ENCODE measurements around the gene PPP2R2C. TPM values are rescaled to one million over a fixed set of nuclear protein-coding genes. Genes with fewer than 3 reads are reported as not detected.

The PPP2R2C gene
- total RNA-seq, 2 experiments from 2014 or later = not detected

DNA sequence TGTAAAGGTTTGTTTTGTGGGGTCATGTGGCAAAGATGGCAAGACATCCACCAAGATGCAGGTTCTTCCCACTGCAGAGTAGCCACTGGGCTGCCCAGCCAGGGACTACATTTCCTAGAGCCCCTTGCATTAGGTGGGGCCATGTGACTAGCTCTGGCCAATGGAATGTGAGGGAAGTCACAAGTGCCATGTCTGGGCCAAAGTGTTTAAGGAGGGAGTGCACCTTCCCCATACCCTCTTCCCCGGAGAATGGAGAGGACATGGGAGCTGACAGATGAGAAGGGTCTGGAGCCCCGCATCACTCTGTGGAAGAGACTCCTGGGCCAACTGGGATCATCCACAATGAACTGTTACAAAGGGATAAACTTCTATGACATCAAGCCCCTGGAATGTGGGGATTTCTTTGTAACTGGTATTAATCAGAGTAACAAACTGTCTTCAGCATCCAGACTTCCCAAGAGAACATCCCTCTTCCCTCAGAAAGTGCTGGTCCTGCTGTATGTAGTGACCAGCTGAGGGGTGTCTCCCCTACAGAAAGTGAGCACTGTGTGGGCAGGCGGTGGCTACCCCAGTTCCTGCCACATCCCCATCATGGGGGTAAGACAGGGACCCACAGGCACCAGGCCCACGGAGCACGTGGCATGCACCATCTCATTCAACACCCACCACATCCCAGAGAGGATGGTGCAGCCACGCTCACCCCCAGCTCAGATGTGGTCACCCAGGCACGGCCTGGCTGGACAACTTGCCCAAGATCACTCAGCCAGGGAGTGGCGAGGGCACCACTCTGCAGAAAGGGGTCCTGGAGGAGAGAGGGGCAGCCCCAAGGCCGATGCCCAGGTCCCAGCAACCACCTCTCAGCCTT lies 10.9 kb downstream of the PPP2R2C start:
- no peaks in the 10 kb centered on the region for H3K4me1 Mint-ChIP-seq (ENCODE audit: low read depth)
- CTCF ChIA-PET = interaction anchor here (0.7 kb wide), 1 partner anchor 129 kb away, joined by 3 read pairs; no protein-coding TSS in a partner anchor
- intact Hi-C loops (cut with micrococcal nuclease) = no loop called here
- no peak overlapping the region for H3K4me3 Mint-ChIP-seq
- DNase-seq = no peak
- H3K27ac Mint-ChIP-seq = no peak overlapping the region
- no peaks in the 10 kb centered on the region for H3K36me3 Mint-ChIP-seq (ENCODE audit: low read depth)
- peaks cover 9% of the 10 kb centered on the region for H3K9me3 Mint-ChIP-seq
- H3K27me3 Mint-ChIP-seq (ENCODE audit: low read depth) = peaks cover 26% of the 10 kb centered on the region

- DNase-seq = no peak
- H3K27me3 Mint-ChIP-seq (ENCODE audit: low read depth) = peaks cover 29% of the 10 kb centered on the region
- H3K9me3 Mint-ChIP-seq = peaks cover 9% of the 10 kb centered on the region
- H3K27ac Mint-ChIP-seq = no peak overlapping the region
- H3K4me1 Mint-ChIP-seq (ENCODE audit: low read depth) = no peaks in the 10 kb centered on the region
- H3K4me3 Mint-ChIP-seq = no peak overlapping the region
- CTCF ChIA-PET = no interaction called here
- H3K36me3 Mint-ChIP-seq (ENCODE audit: low read depth) = no peaks in the 10 kb centered on the region
- intact Hi-C loops (cut with micrococcal nuclease) = no loop called here
These were observed 11.5 kb downstream of the PPP2R2C start for GRCh38 chr4:6460876-6461275.

DNA sequence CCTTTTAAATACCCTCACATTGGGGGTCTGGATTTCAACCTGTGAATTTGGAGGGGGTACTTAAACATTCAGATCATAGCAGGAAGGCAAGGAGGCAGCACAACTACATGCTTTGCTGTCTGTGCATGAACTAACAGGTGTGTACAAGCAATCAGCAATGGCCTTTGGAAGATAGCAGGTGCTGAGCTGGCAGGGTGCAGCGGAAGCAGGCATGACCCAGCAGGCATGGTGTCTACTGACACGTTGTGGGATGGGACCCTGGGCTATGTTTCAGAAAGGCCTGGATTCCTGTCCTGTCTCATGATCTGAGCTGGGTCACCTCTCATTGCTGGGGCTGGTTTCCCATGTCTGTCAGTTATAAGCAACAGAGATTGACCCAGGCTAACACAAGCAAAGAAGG lies 13.9 kb downstream of the PPP2R2C start:
- H3K9me3 Mint-ChIP-seq = peaks cover 9% of the 10 kb centered on the region
- intact Hi-C loops (cut with micrococcal nuclease) = no loop called here
- H3K27me3 Mint-ChIP-seq (ENCODE audit: low read depth) = peaks cover 36% of the 10 kb centered on the region
- DNase-seq = no peak
- H3K4me1 Mint-ChIP-seq (ENCODE audit: low read depth) = no peaks in the 10 kb centered on the region
- CTCF ChIA-PET = no interaction called here
- H3K4me3 Mint-ChIP-seq = no peak overlapping the region
- no peak overlapping the region for H3K27ac Mint-ChIP-seq
- H3K36me3 Mint-ChIP-seq (ENCODE audit: low read depth) = no peaks in the 10 kb centered on the region

DNA sequence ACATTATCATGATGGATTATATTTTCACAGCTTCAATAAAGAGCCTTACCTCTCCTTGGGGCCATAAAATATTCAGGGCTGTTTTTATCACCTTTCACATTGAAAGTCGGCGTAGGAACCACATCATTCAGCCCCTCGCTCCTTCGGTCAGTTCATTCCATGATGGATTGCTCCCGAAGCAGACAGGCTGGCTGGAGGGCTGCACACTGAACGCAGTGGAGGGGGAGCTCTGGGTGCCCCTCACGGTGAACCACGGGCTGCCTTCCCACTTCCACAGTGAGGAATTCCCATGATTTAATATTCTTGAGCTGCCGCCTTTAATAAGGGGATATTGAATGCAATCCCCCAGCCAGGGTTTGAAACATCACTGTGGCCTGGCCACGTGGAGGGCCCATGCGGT lies 16.0 kb downstream of the PPP2R2C start:
- CTCF ChIA-PET = no interaction called here
- peaks cover 36% of the 10 kb centered on the region for H3K27me3 Mint-ChIP-seq (ENCODE audit: low read depth)
- DNase-seq = no peak
- intact Hi-C loops (cut with micrococcal nuclease) = no loop called here
- no peak overlapping the region for H3K27ac Mint-ChIP-seq
- peaks cover 9% of the 10 kb centered on the region for H3K9me3 Mint-ChIP-seq
- no peaks in the 10 kb centered on the region for H3K4me1 Mint-ChIP-seq (ENCODE audit: low read depth)
- no peak overlapping the region for H3K4me3 Mint-ChIP-seq
- no peaks in the 10 kb centered on the region for H3K36me3 Mint-ChIP-seq (ENCODE audit: low read depth)

GRCh38 chr4:6454112-6454910 lies 18.1 kb downstream of the PPP2R2C start:
- Mint-ChIP-seq H3K4me3 (no peak overlapping the region), H3K9me3 (peaks cover 8% of the 10 kb centered on the region), H3K27me3 (ENCODE audit: low read depth) (peaks cover 24% of the 10 kb centered on the region), H3K36me3 (ENCODE audit: low read depth) (no peaks in the 10 kb centered on the region), H3K27ac (no peak overlapping the region), H3K4me1 (ENCODE audit: low read depth) (no peaks in the 10 kb centered on the region)
- CTCF ChIA-PET = no interaction called here
- no peak for DNase-seq
- intact Hi-C loops (cut with micrococcal nuclease) = no loop called here

- no peak overlapping the region for H3K27ac Mint-ChIP-seq
- DNase-seq = no peak
- H3K9me3 Mint-ChIP-seq = peaks cover 3% of the 10 kb centered on the region
- no peaks in the 10 kb centered on the region for H3K36me3 Mint-ChIP-seq (ENCODE audit: low read depth)
- CTCF ChIA-PET = interaction anchor here (0.6 kb wide), 1 partner anchor 21 kb away, joined by 3 read pairs; no protein-coding TSS in a partner anchor
- no peaks in the 10 kb centered on the region for H3K4me1 Mint-ChIP-seq (ENCODE audit: low read depth)
- intact Hi-C loops (cut with micrococcal nuclease) = no loop called here
- no peak overlapping the region for H3K4me3 Mint-ChIP-seq
- peaks cover 21% of the 10 kb centered on the region for H3K27me3 Mint-ChIP-seq (ENCODE audit: low read depth)
These were observed 18.8 kb downstream of the PPP2R2C start for GRCh38 chr4:6453688-6453990.

- Mint-ChIP-seq H3K27ac (no peak overlapping the region), H3K27me3 (ENCODE audit: low read depth) (peaks cover 16% of the 10 kb centered on the region), H3K4me3 (no peak overlapping the region), H3K4me1 (ENCODE audit: low read depth) (no peaks in the 10 kb centered on the region), H3K9me3 (peaks cover 2% of the 10 kb centered on the region), H3K36me3 (ENCODE audit: low read depth) (no peaks in the 10 kb centered on the region)
- intact Hi-C loops (cut with micrococcal nuclease) = no loop called here
- CTCF ChIA-PET = interaction anchor here (0.6 kb wide), 1 partner anchor 21 kb away, joined by 3 read pairs; no protein-coding TSS in a partner anchor
- DNase-seq = no peak
These were observed 19.3 kb downstream of the PPP2R2C start for GRCh38 chr4:6452897-6453687.

GRCh38 chr4:6452116-6452896 lies 20.1 kb downstream of the PPP2R2C start:
- no peaks in the 10 kb centered on the region for H3K9me3 Mint-ChIP-seq
- H3K36me3 Mint-ChIP-seq (ENCODE audit: low read depth) = no peaks in the 10 kb centered on the region
- no peaks in the 10 kb centered on the region for H3K4me1 Mint-ChIP-seq (ENCODE audit: low read depth)
- no peak overlapping the region for H3K4me3 Mint-ChIP-seq
- intact Hi-C loops (cut with micrococcal nuclease) = no loop called here
- H3K27me3 Mint-ChIP-seq (ENCODE audit: low read depth) = peaks cover 12% of the 10 kb centered on the region
- CTCF ChIA-PET = no interaction called here
- H3K27ac Mint-ChIP-seq = no peak overlapping the region
- DNase-seq = no peak

- Mint-ChIP-seq H3K36me3 (ENCODE audit: low read depth) (no peaks in the 10 kb centered on the region), H3K27ac (no peak overlapping the region), H3K4me1 (ENCODE audit: low read depth) (no peaks in the 10 kb centered on the region), H3K27me3 (ENCODE audit: low read depth) (peaks cover 14% of the 10 kb centered on the region), H3K4me3 (no peak overlapping the region), H3K9me3 (no peaks in the 10 kb centered on the region)
- intact Hi-C loops (cut with micrococcal nuclease) = no loop called here
- CTCF ChIA-PET = no interaction called here
- no peak for DNase-seq
These were observed 21.1 kb downstream of the PPP2R2C start for GRCh38 chr4:6451309-6451708.

GRCh38 chr4:6450709-6451108 lies 21.7 kb downstream of the PPP2R2C start:
- Mint-ChIP-seq H3K4me1 (ENCODE audit: low read depth) (no peaks in the 10 kb centered on the region), H3K4me3 (no peak overlapping the region), H3K27me3 (ENCODE audit: low read depth) (peaks cover 10% of the 10 kb centered on the region), H3K27ac (no peak overlapping the region), H3K9me3 (no peaks in the 10 kb centered on the region), H3K36me3 (ENCODE audit: low read depth) (no peaks in the 10 kb centered on the region)
- CTCF ChIA-PET = no interaction called here
- no peak for DNase-seq
- intact Hi-C loops (cut with micrococcal nuclease) = no loop called here

DNA sequence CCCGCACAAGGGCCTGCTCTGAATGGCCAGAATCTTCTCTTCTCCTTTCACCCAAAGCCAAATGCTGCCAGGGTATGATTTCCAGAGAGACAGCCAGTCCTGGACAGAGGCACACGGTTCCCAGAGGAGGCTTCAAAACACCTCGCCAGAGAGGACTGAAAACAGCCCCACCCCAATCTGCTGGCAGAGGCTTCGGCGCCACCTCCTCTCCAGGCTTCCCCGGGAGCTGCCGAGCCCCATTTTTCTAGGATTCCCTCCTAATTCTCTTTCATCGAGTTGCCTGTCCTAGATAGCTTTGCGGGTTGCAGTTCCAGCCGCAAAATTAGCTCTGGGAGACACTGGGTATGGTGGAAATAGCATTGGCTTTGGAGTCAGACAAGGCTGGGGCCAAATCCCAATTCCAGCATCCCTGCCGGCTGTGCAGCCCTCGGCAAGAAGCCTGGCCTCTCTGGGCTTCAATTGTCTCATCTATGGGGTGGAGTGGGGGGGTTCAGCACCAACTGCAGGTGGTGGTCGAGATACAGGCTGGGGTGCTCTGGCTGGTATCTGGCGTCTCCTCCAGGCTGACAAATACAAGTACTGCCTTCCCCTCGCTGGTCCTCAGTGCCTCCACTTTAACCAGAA lies 22.6 kb downstream of the PPP2R2C start:
- no peak overlapping the region for H3K27ac Mint-ChIP-seq
- H3K27me3 Mint-ChIP-seq (ENCODE audit: low read depth) = peaks cover 2% of the 10 kb centered on the region
- H3K4me3 Mint-ChIP-seq = no peak overlapping the region
- CTCF ChIA-PET = no interaction called here
- intact Hi-C loops (cut with micrococcal nuclease) = no loop called here
- no peak for DNase-seq
- no peaks in the 10 kb centered on the region for H3K36me3 Mint-ChIP-seq (ENCODE audit: low read depth)
- H3K4me1 Mint-ChIP-seq (ENCODE audit: low read depth) = no peaks in the 10 kb centered on the region
- no peaks in the 10 kb centered on the region for H3K9me3 Mint-ChIP-seq

Data from activated naive CD4-positive, alpha-beta T cell treated with anti-CD3 and anti-CD28 coated beads for 36 hours (primary cell).